ENCODE results near the gene TTLL11. TPM values are rescaled to one million over a fixed set of nuclear protein-coding genes. Genes with fewer than 3 reads are reported as not detected.

The TTLL11 gene
- total RNA-seq, 1 experiment from 2014 or later = 1.5 TPM

DNA sequence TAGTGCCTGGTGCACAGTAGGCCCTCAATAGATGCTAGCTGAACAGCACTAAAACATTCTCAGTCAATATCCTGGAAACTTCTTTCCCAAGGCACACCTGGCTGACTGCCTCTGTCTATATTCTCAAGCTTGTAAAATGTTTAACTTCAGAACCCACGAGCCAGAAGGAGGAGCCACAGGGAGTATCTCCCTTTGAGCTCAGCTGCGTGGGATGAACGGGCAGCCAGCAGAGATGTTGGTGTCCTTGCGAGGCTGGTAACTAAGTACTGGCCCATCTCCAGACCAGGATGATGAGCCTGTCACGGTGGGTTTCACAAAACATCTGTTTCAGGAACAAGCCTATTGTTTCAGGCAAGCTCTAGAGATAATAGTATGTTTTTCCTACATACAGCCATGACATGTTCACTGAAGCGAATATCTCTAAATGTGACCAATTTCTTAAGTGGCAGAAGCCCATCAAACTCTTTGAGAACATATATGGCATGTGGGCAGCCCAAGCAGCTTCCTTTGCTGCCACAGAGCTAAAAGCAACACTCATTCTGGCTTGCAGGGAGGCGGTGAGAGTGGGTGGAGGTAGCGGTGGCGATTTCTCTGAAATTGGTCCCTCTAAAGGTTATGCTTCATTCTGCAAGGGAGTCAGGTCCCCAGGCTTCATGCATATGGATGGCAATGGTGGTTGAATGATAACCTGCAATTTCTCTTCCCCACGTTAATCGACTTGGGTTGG, 206.2 kb downstream of the TTLL11 start:
- no peak overlapping the region for H2BK20ac ChIP-seq (ENCODE audit: low read depth, low read length, poor library complexity, severe bottlenecking)
- H3K18ac ChIP-seq (ENCODE audit: insufficient read length, low read depth, low read length) = no peak overlapping the region
- Mint-ChIP-seq H3K4me3 (no peak overlapping the region), H3K36me3 (ENCODE audit: insufficient read depth in 1 of 3, low read depth in 3 of 3) (no peaks in the 10 kb centered on the region), H3K27me3 (ENCODE audit: low read depth) (peaks cover 9% of the 10 kb centered on the region), H3K9me3 (no peaks in the 10 kb centered on the region), H3K27ac (no peak overlapping the region), H3K4me1 (peaks cover 35 to 38% of the 10 kb centered on the region in 2 experiments)
- H3K9me3 ChIP-seq (ENCODE audit: control insufficient read depth, low read depth, low read length) = no peaks in the 10 kb centered on the region
- no peak overlapping the region for H4K5ac ChIP-seq (ENCODE audit: insufficient read length, low read depth, low read length)
- no peak overlapping the region for H3K23ac ChIP-seq (ENCODE audit: insufficient read length, low read depth, low read length)
- no peak overlapping the region for H3K56ac ChIP-seq (ENCODE audit: insufficient read length, low read depth, low read length)
- DNase-seq = no peak
- TF ChIP-seq, protein P1, sequence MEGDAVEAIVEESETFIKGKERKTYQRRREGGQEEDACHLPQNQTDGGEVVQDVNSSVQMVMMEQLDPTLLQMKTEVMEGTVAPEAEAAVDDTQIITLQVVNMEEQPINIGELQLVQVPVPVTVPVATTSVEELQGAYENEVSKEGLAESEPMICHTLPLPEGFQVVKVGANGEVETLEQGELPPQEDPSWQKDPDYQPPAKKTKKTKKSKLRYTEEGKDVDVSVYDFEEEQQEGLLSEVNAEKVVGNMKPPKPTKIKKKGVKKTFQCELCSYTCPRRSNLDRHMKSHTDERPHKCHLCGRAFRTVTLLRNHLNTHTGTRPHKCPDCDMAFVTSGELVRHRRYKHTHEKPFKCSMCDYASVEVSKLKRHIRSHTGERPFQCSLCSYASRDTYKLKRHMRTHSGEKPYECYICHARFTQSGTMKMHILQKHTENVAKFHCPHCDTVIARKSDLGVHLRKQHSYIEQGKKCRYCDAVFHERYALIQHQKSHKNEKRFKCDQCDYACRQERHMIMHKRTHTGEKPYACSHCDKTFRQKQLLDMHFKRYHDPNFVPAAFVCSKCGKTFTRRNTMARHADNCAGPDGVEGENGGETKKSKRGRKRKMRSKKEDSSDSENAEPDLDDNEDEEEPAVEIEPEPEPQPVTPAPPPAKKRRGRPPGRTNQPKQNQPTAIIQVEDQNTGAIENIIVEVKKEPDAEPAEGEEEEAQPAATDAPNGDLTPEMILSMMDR (conservative IDR thresholded peaks at IDR 0.05) = no peak
- no peak overlapping the region for H3K9ac ChIP-seq (ENCODE audit: extremely low read depth, insufficient read length, low read length)
- no peak overlapping the region for H2AK5ac ChIP-seq (ENCODE audit: insufficient read length, low read length)
- WGBS (ENCODE audit: extremely low coverage, insufficient read length, low lambda C conversion rate) = no CpG with 5 or more reads among the region's 11 CpGs
- no peaks in the 10 kb centered on the region for H3K79me1 ChIP-seq (ENCODE audit: insufficient read depth, low read depth, low read length, poor library complexity, severe bottlenecking)
- H3K23me2 ChIP-seq (ENCODE audit: insufficient read length, low read depth, low read length, poor library complexity, severe bottlenecking) = no peaks in the 10 kb centered on the region
- no peaks in the 10 kb centered on the region for H4K20me1 ChIP-seq (ENCODE audit: control insufficient read depth, insufficient read depth, insufficient read length)
- no peak overlapping the region for H4K8ac ChIP-seq (replicated peaks; ENCODE audit: insufficient read length, low read depth, low read length)
- H2BK120ac ChIP-seq (ENCODE audit: low read depth, low read length, poor library complexity, severe bottlenecking) = no peak overlapping the region
- H3T11ph ChIP-seq (ENCODE audit: low read length) = no peak overlapping the region
- H3K4me1 ChIP-seq (ENCODE audit: insufficient read depth, low read length) = peaks cover 8% of the 10 kb centered on the region
- H2AFZ ChIP-seq (ENCODE audit: low read length) = no peak overlapping the region
- no peak overlapping the region for H3K14ac ChIP-seq (ENCODE audit: insufficient read depth, low read length)
- no peak overlapping the region for H4K91ac ChIP-seq (ENCODE audit: insufficient read length, low read depth, low read length)
- no peak overlapping the region for H3K27ac ChIP-seq (ENCODE audit: insufficient read length, low read depth, low read length)
- no peak overlapping the region for H3K4ac ChIP-seq (ENCODE audit: low read depth, low read length)
- no peaks in the 10 kb centered on the region for H3K79me2 ChIP-seq (ENCODE audit: insufficient read depth, low read length)
- no peaks in the 10 kb centered on the region for H3K27me3 ChIP-seq (ENCODE audit: insufficient read depth, low read length)
- H2BK12ac ChIP-seq (ENCODE audit: insufficient read length, low read depth, low read length) = no peak overlapping the region
- no peak overlapping the region for H2BK5ac ChIP-seq (ENCODE audit: insufficient read length, low read length)
- H3K4me2 ChIP-seq (ENCODE audit: insufficient read depth, insufficient read length, low read length) = no peak overlapping the region
- H2BK15ac ChIP-seq (ENCODE audit: low read depth, low read length) = no peak overlapping the region

Data from H9 (cell line).